K562 (cell line): ENCODE data around the gene TRIM2. TPM values are rescaled to one million over a fixed set of nuclear protein-coding genes. Genes with fewer than 3 reads are reported as not detected.
A peak's percentile ranks its signal among the peaks of the same experiment; 100 is the strongest.

Experiments used
- ARID1B ChIP-seq: fragments of 450-650 bp; IDR thresholded peaks from 2 replicates; pipeline ENCODE4 v1.6.1; 2016; ENCODE audit warnings: antibody characterized with exemption, mild to moderate bottlenecking, inconsistent platforms
- BCL6 ChIP-seq: fragments of 250-450 bp; sonication (Bioruptor Pico); IDR thresholded peaks from 2 replicates; pipeline ENCODE4 v1.4.0; 2020
- CBFA2T2 ChIP-seq: fragments of 450-650 bp; conservative IDR thresholded peaks from 2 replicates; pipeline ENCODE4 v1.6.1; 2017; ENCODE audit warnings: mild to moderate bottlenecking
- CBFA2T3 ChIP-seq: fragments of 450-650 bp; IDR thresholded peaks from 2 replicates; pipeline ENCODE4 v1.6.1; 2017
- CEBPB ChIP-seq: fragments of 450-650 bp; IDR thresholded peaks from 2 replicates; pipeline ENCODE4 v1.6.1; 2016; ENCODE audit warnings: missing genetic modification characterization, missing compliant biosample characterization
- COPS2 ChIP-seq: fragments of 450-650 bp; conservative IDR thresholded peaks from 2 replicates; pipeline ENCODE4 v1.6.1; 2016; ENCODE audit warnings: mild to moderate bottlenecking, moderate library complexity
- CXXC5 ChIP-seq: fragments of 250-450 bp; sonication (Bioruptor Pico); IDR thresholded peaks from 2 replicates; pipeline ENCODE4 v1.8.0; 2022; ENCODE audit warnings: inconsistent platforms, mild to moderate bottlenecking, moderate library complexity
- DPF2 ChIP-seq: fragments of 450-650 bp; IDR thresholded peaks from 2 replicates; pipeline ENCODE4 v1.6.1; 2016
- FOSL1 ChIP-seq: fragments of 200-800 bp; sonication (Bioruptor generic); conservative IDR thresholded peaks from 2 replicates; pipeline ENCODE4 v1.6.1; 2016; ENCODE audit warnings: missing genetic modification characterization, missing compliant biosample characterization
- FOXM1 ChIP-seq, 2 experiments: fragments of 450-650 bp in 1 of 2; sonication (generic) in 1 of 2; formaldehyde crosslinking in 1 of 2; IDR thresholded peaks; 2 replicates each; pipeline versions ENCODE4 v1.6.1 to v1.9.0; 2017 to 2022; ENCODE audit warnings: low read depth in 2 of 2, mild to moderate bottlenecking in 2 of 2, missing genetic modification reagents in 1 of 2, moderate library complexity in 1 of 2
- GABPA ChIP-seq: fragments of 200-800 bp; sonication (Bioruptor generic); conservative IDR thresholded peaks from 2 replicates; pipeline ENCODE4 v1.6.1; 2016; ENCODE audit warnings: low read depth, missing genetic modification characterization, missing compliant biosample characterization
- HMG20B ChIP-seq: fragments of 250-450 bp; sonication (Bioruptor Pico); IDR thresholded peaks from 2 replicates; pipeline ENCODE4 v1.5.0; 2021; ENCODE audit warnings: mild to moderate bottlenecking
- JUND ChIP-seq, 2 experiments: IDR thresholded peaks; 2 replicates in 1 of 2; 3 replicates in 1 of 2; pipeline ENCODE4 v1.6.1; 2011; ENCODE audit warnings: borderline replicate concordance in 2 of 2, low read depth in 2 of 2, low read length in 2 of 2, improper control_type of control experiment in 1 of 2, missing biosample characterization in 1 of 2, missing genetic modification characterization in 1 of 2, missing genetic modification reagents in 1 of 2
- KDM1A ChIP-seq, 2 experiments: fragments of 450-650 bp; IDR thresholded peaks; 2 replicates each; pipeline ENCODE4 v1.6.1; 2016; ENCODE audit warnings: mild to moderate bottlenecking in 2 of 2
- MEIS2 ChIP-seq: fragments of 450-650 bp; IDR thresholded peaks from 2 replicates; pipeline ENCODE4 v1.6.1; 2014; ENCODE audit warnings: mild to moderate bottlenecking; ENCODE audit not compliant: partially characterized antibody
- NBN ChIP-seq: fragments of 450-650 bp; IDR thresholded peaks from 2 replicates; pipeline ENCODE4 v1.6.1; 2016; ENCODE audit warnings: low read depth, mild to moderate bottlenecking
- NCOR1 ChIP-seq: fragments of 450-650 bp; IDR thresholded peaks from 2 replicates; pipeline ENCODE4 v1.6.1; 2016; ENCODE audit warnings: mild to moderate bottlenecking, moderate library complexity
- NEUROD1 ChIP-seq: fragments of 150-350 bp; IDR thresholded peaks from 2 replicates; pipeline ENCODE4 v1.6.1; 2014; ENCODE audit warnings: borderline replicate concordance, low read length, low read depth; ENCODE audit not compliant: partially characterized antibody
- NR2C1 ChIP-seq, 2 experiments: fragments of 450-650 bp; IDR thresholded peaks; 2 replicates each; pipeline ENCODE4 v1.6.1; 2017; ENCODE audit warnings: mild to moderate bottlenecking in 2 of 2, antibody characterized with exemption in 1 of 2, inconsistent platforms in 1 of 2, missing compliant biosample characterization in 1 of 2, missing genetic modification characterization in 1 of 2
- PTRF ChIP-seq: fragments of 450-650 bp; IDR thresholded peaks from 2 replicates; pipeline ENCODE4 v1.6.1; 2016; ENCODE audit warnings: mild to moderate bottlenecking, missing genetic modification characterization, missing compliant biosample characterization
- RCOR1 ChIP-seq, 2 experiments: IDR thresholded peaks; 2 replicates each; pipeline ENCODE4 v1.6.1; 2012; ENCODE audit warnings: low read depth in 2 of 2, low read length in 2 of 2, borderline replicate concordance in 1 of 2, improper control_type of control experiment in 1 of 2
- SMARCA4 ChIP-seq: fragments of 450-650 bp; IDR thresholded peaks from 2 replicates; pipeline ENCODE4 v1.6.1; 2016
- SOX6 ChIP-seq: fragments of 450-650 bp; IDR thresholded peaks from 2 replicates; pipeline ENCODE4 v1.6.1; 2014; ENCODE audit warnings: mild to moderate bottlenecking
- TCFL5 ChIP-seq: fragments of 250-450 bp; sonication (Bioruptor Pico); conservative IDR thresholded peaks from 2 replicates; pipeline ENCODE4 v1.6.1; 2021; ENCODE audit warnings: mild to moderate bottlenecking, moderate library complexity, matching md5 sums
- TFAM ChIP-seq: fragments of 250-450 bp; sonication (Bioruptor Pico); conservative IDR thresholded peaks from 2 replicates; pipeline ENCODE4 v1.5.0; 2021; ENCODE audit warnings: mild to moderate bottlenecking, moderate library complexity
- ZBTB7A ChIP-seq: IDR thresholded peaks from 2 replicates; pipeline ENCODE4 v1.6.1; 2011; ENCODE audit warnings: low read depth, mild to moderate bottlenecking, low read length, moderate library complexity, borderline replicate concordance; ENCODE audit not compliant: control insufficient read depth
- ZNF668 ChIP-seq: fragments of 250-450 bp; sonication (Bioruptor Pico); IDR thresholded peaks from 2 replicates; pipeline ENCODE4 v1.8.0; 2022; ENCODE audit warnings: mild to moderate bottlenecking, inconsistent platforms
- ZNF77 ChIP-seq: fragments of 250-450 bp; sonication (Bioruptor Pico); IDR thresholded peaks from 2 replicates; pipeline ENCODE4 v1.5.0; 2020
- polyA plus RNA-seq, 8 experiments: library from polyadenylated mRNA; depleted of rRNA in 4 of 8; stranded (reverse) in 5 of 8; unstranded in 3 of 8; fragments of >200 nt; fragmentation: Nextera tagmentation in 2 of 8; fragmentation: Illumina TruSeq in 1 of 8; extraction: Ambion mirVana in 2 of 8; extraction: Trizol in 1 of 8; gene quantifications; 2 replicates each; pipeline versions ENCODE4 v1.2.1 to v1.2.3, GENCODE V29; 2011 to 2014; ENCODE audit warnings: inconsistent platforms in 1 of 8, missing spikeins in 1 of 8
- total RNA-seq, 7 experiments: library from RNA; depleted of rRNA in 6 of 7; stranded (reverse); fragments of >200 nt in 6 of 7; fragmentation: Illumina TruSeq in 2 of 7; extraction: Trizol in 2 of 7; gene quantifications; 2 replicates each; pipeline versions ENCODE4 v1.2.1 to v1.2.3, GENCODE V29; 2011 to 2021; ENCODE audit warnings: low replicate concordance in 1 of 7
- TF ChIP-seq, protein P1 (sequence below), 3 experiments: IDR thresholded peaks in 2 of 3; conservative IDR thresholded peaks in 1 of 3; 2 replicates each; pipeline ENCODE4 v1.5.1; 2011 to 2012; ENCODE audit warnings: low read length in 3 of 3, mild to moderate bottlenecking in 3 of 3, control low read depth in 2 of 3, improper control_type of control experiment in 1 of 3, inconsistent platforms in 1 of 3, low read depth in 1 of 3, mixed read lengths in 1 of 3, moderate library complexity in 1 of 3; ENCODE audit not compliant: insufficient read depth in 2 of 3
- TF ChIP-seq, protein P2 (sequence below): sonication (generic); IDR thresholded peaks from 2 replicates; pipeline ENCODE4 v1.6.1; 2016

TRIM2 gene
- total and polyA plus RNA-seq, 9 of the 15 experiments (the other 6 are each of a cell fraction or from before 2014, with no cell fraction given) = 0.01 to 0.41 (median 0.13) TPM; not detected in 1

DNA sequence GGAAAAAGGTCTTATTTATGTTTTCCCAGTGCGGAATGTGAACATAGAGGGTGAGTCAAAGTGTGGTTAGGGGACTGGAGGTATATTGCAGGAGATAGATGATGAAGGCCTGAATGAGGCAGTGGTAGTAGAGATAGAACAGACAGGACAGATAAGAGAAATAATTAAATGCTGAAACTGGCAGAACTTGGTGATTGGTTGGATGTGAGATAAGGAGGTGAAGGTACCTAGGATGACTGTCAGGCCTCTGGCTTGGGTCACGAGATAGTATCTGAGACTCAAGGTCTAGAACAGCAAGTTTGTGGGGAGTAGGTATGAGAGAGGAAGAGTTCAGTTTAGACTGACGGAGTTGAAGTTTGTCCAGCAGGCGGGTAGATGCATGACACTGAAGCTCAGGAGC lies 143.8 kb downstream of the TRIM2 start (continued):
- TF ChIP-seq, protein P1, sequence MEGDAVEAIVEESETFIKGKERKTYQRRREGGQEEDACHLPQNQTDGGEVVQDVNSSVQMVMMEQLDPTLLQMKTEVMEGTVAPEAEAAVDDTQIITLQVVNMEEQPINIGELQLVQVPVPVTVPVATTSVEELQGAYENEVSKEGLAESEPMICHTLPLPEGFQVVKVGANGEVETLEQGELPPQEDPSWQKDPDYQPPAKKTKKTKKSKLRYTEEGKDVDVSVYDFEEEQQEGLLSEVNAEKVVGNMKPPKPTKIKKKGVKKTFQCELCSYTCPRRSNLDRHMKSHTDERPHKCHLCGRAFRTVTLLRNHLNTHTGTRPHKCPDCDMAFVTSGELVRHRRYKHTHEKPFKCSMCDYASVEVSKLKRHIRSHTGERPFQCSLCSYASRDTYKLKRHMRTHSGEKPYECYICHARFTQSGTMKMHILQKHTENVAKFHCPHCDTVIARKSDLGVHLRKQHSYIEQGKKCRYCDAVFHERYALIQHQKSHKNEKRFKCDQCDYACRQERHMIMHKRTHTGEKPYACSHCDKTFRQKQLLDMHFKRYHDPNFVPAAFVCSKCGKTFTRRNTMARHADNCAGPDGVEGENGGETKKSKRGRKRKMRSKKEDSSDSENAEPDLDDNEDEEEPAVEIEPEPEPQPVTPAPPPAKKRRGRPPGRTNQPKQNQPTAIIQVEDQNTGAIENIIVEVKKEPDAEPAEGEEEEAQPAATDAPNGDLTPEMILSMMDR (IDR thresholded peaks at IDR 0.05 in 2 of 3, conservative IDR thresholded peaks at IDR 0.05 in 1 of 3; ENCODE audit: insufficient read depth in 2 of 3, low read depth in 1 of 3, low read length in 3 of 3) = peak in 1 of 3 experiments; percentile 14; a peak in 1 of 6 replicates
- TF ChIP-seq SMARCA4 (peak; percentile 65), CBFA2T3 (peak; percentile 81), JUND (IDR thresholded peaks at IDR 0.05; ENCODE audit: borderline replicate concordance, low read depth, low read length) (peak; percentile 8; the same call in 1 of the 2 replicates), JUND (tag; IDR thresholded peaks at IDR 0.05; ENCODE audit: borderline replicate concordance, low read depth, low read length) (0 out of 3 replicates have a peak, but pooled peaks have one; percentile 28), CEBPB (tag) (no peak), CBFA2T2 (peak; percentile 64), BCL6 (CRISPR knock-in tag) (no peak), HMG20B (CRISPR knock-in tag) (no peak), COPS2 (no peak), FOXM1 (IDR thresholded peaks at IDR 0.05; ENCODE audit: low read depth) (peak; percentile 30; the same call in 1 of the 2 replicates), FOXM1 (CRISPR knock-in tag; IDR thresholded peaks at IDR 0.05; ENCODE audit: low read depth) (no peak), SOX6 (0 out of 2 replicates have a peak, but pooled peaks have one; percentile 26), PTRF (tag) (no peak), DPF2 (peak; percentile 78), ZNF77 (CRISPR knock-in tag) (no peak), CXXC5 (no peak), ZNF668 (CRISPR knock-in tag) (no peak), ZBTB7A (no peak), NEUROD1 (no peak), GABPA (tag) (no peak), TCFL5 (CRISPR knock-in tag) (no peak), NR2C1 (IDR thresholded peaks at IDR 0.05) (no peak), NR2C1 (tag; IDR thresholded peaks at IDR 0.05) (no peak), KDM1A (IDR thresholded peaks at IDR 0.05) (peak; percentile 20 to 62; a peak in 3 of 4 replicates), ARID1B (peak; percentile 82), NBN (no peak), MEIS2 (peak; percentile 69), FOSL1 (tag) (peak; percentile 77; the same call in 1 of the 2 replicates), RCOR1 (IDR thresholded peaks at IDR 0.05; ENCODE audit: borderline replicate concordance in 1 of 2, low read depth in 2 of 2, low read length in 2 of 2) (0 out of 4 replicates have a peak, but pooled peaks of 1 of the 2 experiments have one; percentile 11), NCOR1 (peak; percentile 59), TFAM (CRISPR knock-in tag) (no peak)
- TF ChIP-seq, protein P2, sequence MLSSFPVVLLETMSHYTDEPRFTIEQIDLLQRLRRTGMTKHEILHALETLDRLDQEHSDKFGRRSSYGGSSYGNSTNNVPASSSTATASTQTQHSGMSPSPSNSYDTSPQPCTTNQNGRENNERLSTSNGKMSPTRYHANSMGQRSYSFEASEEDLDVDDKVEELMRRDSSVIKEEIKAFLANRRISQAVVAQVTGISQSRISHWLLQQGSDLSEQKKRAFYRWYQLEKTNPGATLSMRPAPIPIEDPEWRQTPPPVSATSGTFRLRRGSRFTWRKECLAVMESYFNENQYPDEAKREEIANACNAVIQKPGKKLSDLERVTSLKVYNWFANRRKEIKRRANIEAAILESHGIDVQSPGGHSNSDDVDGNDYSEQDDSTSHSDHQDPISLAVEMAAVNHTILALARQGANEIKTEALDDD = 0 out of 2 replicates have a peak, but pooled peaks have one; percentile 33
